Activated T-cell treated with anti-CD3 and anti-CD28 coated beads for 4 hours (primary cell): ENCODE data around the gene ATP13A4.

Experiments
- DNase-seq: peaks from one replicate; pipeline ENCODE4 v3.0.0-alpha.2; 2020

The ATP13A4 gene

GRCh38 chr3:193489949-193490348 is 64.7 kb downstream of the ATP13A4 start:
- no peak for DNase-seq

GRCh38 chr3:193488741-193489140 is 66.0 kb downstream of the ATP13A4 start:
- DNase-seq: no peak

GRCh38 chr3:193483988-193484539 is 70.6 kb downstream of the ATP13A4 start:
- no peak for DNase-seq

- DNase-seq: no peak
Observed at GRCh38 chr3:193481436-193481835, 73.3 kb downstream of the ATP13A4 start.

- DNase-seq: no peak
Observed at GRCh38 chr3:193474446-193474845, 80.2 kb downstream of the ATP13A4 start.

- no peak for DNase-seq
Observed at GRCh38 chr3:193470710-193471109, 84.0 kb downstream of the ATP13A4 start.

- no peak for DNase-seq
Observed at GRCh38 chr3:193465992-193466608, 88.6 kb downstream of the ATP13A4 start.

- no peak for DNase-seq
Observed at GRCh38 chr3:193464889-193465288, 89.8 kb downstream of the ATP13A4 start.

- no peak for DNase-seq
Observed at GRCh38 chr3:193457526-193457925, 97.2 kb downstream of the ATP13A4 start.

- DNase-seq: no peak
Observed at GRCh38 chr3:193452338-193452737, 102.4 kb downstream of the ATP13A4 start.

GRCh38 chr3:193451902-193452301 is 102.8 kb downstream of the ATP13A4 start:
- no peak for DNase-seq

- DNase-seq: no peak
Observed at GRCh38 chr3:193446965-193447602, 107.6 kb downstream of the ATP13A4 start.

GRCh38 chr3:193439423-193439822 is 115.3 kb downstream of the ATP13A4 start:
- no peak for DNase-seq

GRCh38 chr3:193418576-193419373 is 135.9 kb downstream of the ATP13A4 start:
- no peak for DNase-seq

- no peak for DNase-seq
Observed at GRCh38 chr3:193416629-193417028, 138.1 kb downstream of the ATP13A4 start.

- no peak for DNase-seq
Observed at GRCh38 chr3:193407688-193408087, 147.0 kb downstream of the ATP13A4 start.

- no peak for DNase-seq
Observed at GRCh38 chr3:193407112-193407511, 147.6 kb downstream of the ATP13A4 start.

GRCh38 chr3:193403307-193403706 is 151.4 kb downstream of the ATP13A4 start:
- no peak for DNase-seq

GRCh38 chr3:193400304-193400703 is 154.4 kb downstream of the ATP13A4 start:
- no peak for DNase-seq

GRCh38 chr3:193396451-193397244 is 158.0 kb downstream of the ATP13A4 start:
- DNase-seq: no peak

- DNase-seq: no peak
Observed at GRCh38 chr3:193391902-193392301, 162.8 kb downstream of the ATP13A4 start.

GRCh38 chr3:193389335-193389734 is 165.4 kb downstream of the ATP13A4 start:
- DNase-seq: no peak

GRCh38 chr3:193388361-193388760 is 166.3 kb downstream of the ATP13A4 start:
- DNase-seq: no peak
